Adipocyte (in vitro differentiated cells): ENCODE results near the gene FBXL7.

ENCODE experiments used
- DNase-seq: peaks from one replicate; pipeline ENCODE4 v3.0.0-alpha.2; 2015; ENCODE audit warnings: low read depth
- H3K27me3 ChIP-seq: replicated peaks from 2 replicates; pipeline ENCODE4 v1.7.0; 2013; ENCODE audit warnings: mild to moderate bottlenecking, low read length, moderate library complexity; ENCODE audit not compliant: control insufficient read depth, insufficient read depth
- H3K36me3 ChIP-seq: 2 replicates; pipeline ENCODE4 v1.7.0; 2013; ENCODE audit warnings: low read length, mild to moderate bottlenecking, moderate library complexity; ENCODE audit not compliant: control insufficient read depth, insufficient read depth, severe bottlenecking
- H3K4me1 ChIP-seq: 2 replicates; pipeline ENCODE4 v1.7.0; 2013; ENCODE audit warnings: mild to moderate bottlenecking, low read length, moderate library complexity; ENCODE audit not compliant: control insufficient read depth, insufficient read depth
- H3K4me3 ChIP-seq: 2 replicates; pipeline ENCODE4 v1.7.0; 2013; ENCODE audit warnings: mild to moderate bottlenecking, low read length, moderate library complexity
- H3K9ac ChIP-seq: 2 replicates; pipeline ENCODE4 v1.7.0; 2013; ENCODE audit warnings: mild to moderate bottlenecking, low read length, moderate library complexity
- H3K9me3 ChIP-seq: 2 replicates; pipeline ENCODE4 v1.7.0; 2013; ENCODE audit warnings: mild to moderate bottlenecking, low read length, moderate library complexity; ENCODE audit not compliant: control insufficient read depth

The FBXL7 gene

GRCh38 chr5:15718421-15719179 is 218.6 kb downstream of the FBXL7 start:
- peak overlapping the region; percentile 11 for H3K9ac ChIP-seq
- H3K9me3 ChIP-seq: no peaks in the 10 kb centered on the region

DNA sequence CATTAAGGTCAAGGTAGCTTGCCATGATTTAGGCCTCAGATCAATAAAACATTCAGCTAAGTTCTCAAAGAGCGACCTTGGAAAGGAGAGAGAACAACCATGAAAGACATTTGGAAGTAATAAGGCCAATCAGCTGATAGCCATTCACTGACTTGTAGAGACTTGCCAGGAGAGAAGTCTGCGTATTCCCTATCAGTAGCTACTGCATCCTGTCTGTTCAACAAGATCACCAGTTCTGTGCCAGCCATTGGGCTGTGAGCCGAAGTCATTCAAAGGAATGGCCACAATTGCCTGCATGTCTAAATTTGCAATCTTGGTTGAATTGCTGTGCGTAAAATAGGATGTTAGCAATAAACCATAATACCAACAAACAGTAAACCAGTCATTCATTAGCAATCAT is 219.8 kb downstream of the FBXL7 start:
- DNase-seq: no peak
- Histone ChIP-seq H3K9me3 (peaks cover 1% of the 10 kb centered on the region), H3K4me1 (peaks cover 26% of the 10 kb centered on the region), H3K36me3 (no peaks in the 10 kb centered on the region), H3K9ac (no peak overlapping the region), H3K27me3 (no peaks in the 10 kb centered on the region), H3K4me3 (no peak overlapping the region)

More at GRCh38 chr5:15718421-15719179, 218.6 kb downstream of the FBXL7 start:
- H3K27me3 ChIP-seq: no peaks in the 10 kb centered on the region
- H3K4me3 ChIP-seq: peak overlapping the region; percentile 45
- H3K36me3 ChIP-seq: no peaks in the 10 kb centered on the region
- peak; percentile 44 for DNase-seq
- H3K4me1 ChIP-seq: peaks cover 26% of the 10 kb centered on the region

DNA sequence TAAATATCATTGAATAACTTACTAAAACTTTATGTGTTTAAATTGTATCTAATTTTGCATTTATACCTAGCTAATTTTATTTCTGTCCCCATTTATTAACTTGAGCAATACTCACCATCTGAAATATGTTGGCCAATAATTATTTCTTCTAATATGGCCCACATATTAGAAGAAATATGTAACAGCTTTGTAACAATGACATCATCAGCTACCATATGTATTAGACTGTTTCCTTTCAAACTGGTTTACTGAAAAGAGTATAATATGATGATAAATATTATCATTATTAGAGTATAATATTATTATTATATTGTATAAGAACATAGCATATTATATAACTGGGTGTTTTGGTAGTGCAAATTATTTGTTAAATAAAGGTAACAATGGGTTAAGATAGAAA is 220.5 kb downstream of the FBXL7 start:
- no peaks in the 10 kb centered on the region for H3K36me3 ChIP-seq
- no peak for DNase-seq
- H3K9me3 ChIP-seq: peaks cover 9% of the 10 kb centered on the region
- no peaks in the 10 kb centered on the region for H3K27me3 ChIP-seq
- peaks cover 26% of the 10 kb centered on the region for H3K4me1 ChIP-seq
- H3K4me3 ChIP-seq: no peak overlapping the region
- no peak overlapping the region for H3K9ac ChIP-seq

GRCh38 chr5:15722305-15722704 is 222.3 kb downstream of the FBXL7 start:
- DNase-seq: no peak
- Histone ChIP-seq H3K4me3 (no peak overlapping the region), H3K4me1 (peaks cover 19% of the 10 kb centered on the region), H3K27me3 (no peaks in the 10 kb centered on the region), H3K9me3 (peaks cover 17% of the 10 kb centered on the region), H3K9ac (no peak overlapping the region), H3K36me3 (no peaks in the 10 kb centered on the region)

- DNase-seq: no peak
- H3K36me3 ChIP-seq: no peaks in the 10 kb centered on the region
Measured at GRCh38 chr5:15727375-15727774, 227.4 kb downstream of the FBXL7 start.

GRCh38 chr5:15728811-15729210 is 228.8 kb downstream of the FBXL7 start:
- Histone ChIP-seq H3K27me3 (no peaks in the 10 kb centered on the region), H3K4me3 (peak overlapping the region; percentile 27), H3K9ac (no peak overlapping the region), H3K9me3 (peaks cover 34% of the 10 kb centered on the region), H3K4me1 (no peaks in the 10 kb centered on the region), H3K36me3 (no peaks in the 10 kb centered on the region)
- no peak for DNase-seq

More at GRCh38 chr5:15727375-15727774, 227.4 kb downstream of the FBXL7 start:
- Histone ChIP-seq H3K4me3 (peak overlapping the region; percentile 6), H3K9ac (no peak overlapping the region), H3K27me3 (no peaks in the 10 kb centered on the region), H3K9me3 (peaks cover 34% of the 10 kb centered on the region), H3K4me1 (no peaks in the 10 kb centered on the region)

DNA sequence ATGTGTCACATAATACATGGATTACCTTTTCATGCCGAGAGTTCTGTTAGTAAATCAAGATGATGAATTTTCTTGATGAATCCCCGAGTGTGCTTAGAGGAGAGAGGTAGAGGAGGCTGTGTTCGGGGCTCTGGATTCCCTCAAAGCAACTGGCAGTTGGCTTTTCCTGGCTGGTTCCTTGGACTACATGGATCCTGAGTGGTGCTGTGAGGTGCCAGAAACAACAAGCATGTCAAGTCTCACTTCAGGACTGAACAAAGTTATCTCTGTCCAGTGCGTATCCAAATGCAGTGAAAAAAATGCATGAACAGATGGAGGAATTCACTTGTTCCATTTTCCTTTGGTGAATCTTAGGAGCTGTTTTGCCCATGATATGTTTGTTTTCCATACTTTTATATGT is 231.7 kb downstream of the FBXL7 start:
- H3K36me3 ChIP-seq: no peaks in the 10 kb centered on the region
- no peak overlapping the region for H3K4me3 ChIP-seq
- no peak overlapping the region for H3K9ac ChIP-seq
- DNase-seq: no peak
- H3K9me3 ChIP-seq: peaks cover 22% of the 10 kb centered on the region
- H3K27me3 ChIP-seq: no peaks in the 10 kb centered on the region
- H3K4me1 ChIP-seq: no peaks in the 10 kb centered on the region

DNA sequence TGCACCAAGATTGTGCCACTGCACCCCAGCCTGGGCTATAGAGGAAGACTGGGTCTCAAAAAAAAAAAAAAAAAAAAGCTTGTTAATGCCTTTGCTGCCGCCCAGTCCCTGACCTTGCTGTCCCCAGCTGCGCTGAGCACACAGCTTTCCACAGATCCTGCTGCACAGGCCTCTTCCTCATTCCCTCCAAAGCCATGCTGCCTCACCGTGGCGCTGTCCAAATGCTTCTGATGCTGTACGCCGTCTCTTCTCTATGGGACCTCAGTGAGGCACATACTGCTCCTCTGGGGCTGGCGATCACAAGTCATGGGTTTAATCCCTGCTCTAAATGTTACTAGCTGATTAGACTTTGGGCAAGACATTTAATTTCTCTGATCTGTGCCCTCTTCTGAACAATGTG is 234.1 kb downstream of the FBXL7 start:
- Histone ChIP-seq H3K4me3 (no peak overlapping the region), H3K9ac (no peak overlapping the region), H3K27me3 (no peaks in the 10 kb centered on the region), H3K36me3 (no peaks in the 10 kb centered on the region), H3K9me3 (no peaks in the 10 kb centered on the region), H3K4me1 (peaks cover 12% of the 10 kb centered on the region)
- no peak for DNase-seq

DNA sequence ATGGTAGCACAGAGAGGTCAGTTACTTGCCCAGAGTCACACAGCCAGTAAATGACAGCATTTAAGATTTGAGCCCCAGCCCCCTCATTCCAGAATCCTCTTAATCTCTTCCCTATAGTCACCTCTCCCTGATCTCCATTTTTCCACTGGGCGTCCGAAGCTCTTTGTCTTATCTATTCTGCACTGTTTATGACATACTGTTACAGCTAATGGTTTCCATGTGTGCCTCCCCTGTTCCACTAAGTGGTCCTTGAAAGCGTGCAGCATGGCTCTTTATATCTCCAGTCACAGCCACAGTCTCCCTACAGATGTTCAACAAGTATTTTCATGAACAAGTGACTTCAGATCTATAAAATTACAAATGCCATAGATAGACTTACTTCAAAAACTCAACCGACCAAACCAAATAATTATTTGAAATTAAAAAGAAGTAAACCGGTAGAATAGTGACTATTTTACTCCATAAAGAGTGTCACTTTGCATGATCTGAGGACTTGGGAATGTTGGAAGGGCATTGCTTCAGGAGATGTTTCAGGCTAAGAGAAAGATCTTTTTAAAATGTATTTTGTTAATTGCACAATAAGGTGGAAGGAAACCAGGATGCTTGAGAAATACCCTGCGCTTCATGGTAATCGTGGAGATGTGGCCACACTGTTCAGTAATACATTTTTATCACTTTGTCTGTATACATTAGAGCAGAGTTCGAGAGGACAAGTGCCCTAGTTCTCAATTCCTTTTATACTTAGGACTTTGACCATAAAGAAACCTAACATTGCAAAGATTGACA is 237.2 kb downstream of the FBXL7 start:
- DNase-seq: peak; percentile 66
- Histone ChIP-seq H3K9ac (no peak overlapping the region), H3K4me1 (peaks cover 12% of the 10 kb centered on the region), H3K9me3 (no peaks in the 10 kb centered on the region), H3K36me3 (no peaks in the 10 kb centered on the region), H3K27me3 (no peaks in the 10 kb centered on the region), H3K4me3 (peak overlapping the region; percentile 59)

GRCh38 chr5:15737871-15738664 is 238.1 kb downstream of the FBXL7 start:
- H3K9me3 ChIP-seq: no peaks in the 10 kb centered on the region
- H3K36me3 ChIP-seq: no peaks in the 10 kb centered on the region
- H3K4me1 ChIP-seq: peaks cover 12% of the 10 kb centered on the region
- no peak overlapping the region for H3K9ac ChIP-seq
- peak; percentile 32 for DNase-seq
- peak overlapping the region; percentile 59 for H3K4me3 ChIP-seq
- H3K27me3 ChIP-seq: no peaks in the 10 kb centered on the region

DNA sequence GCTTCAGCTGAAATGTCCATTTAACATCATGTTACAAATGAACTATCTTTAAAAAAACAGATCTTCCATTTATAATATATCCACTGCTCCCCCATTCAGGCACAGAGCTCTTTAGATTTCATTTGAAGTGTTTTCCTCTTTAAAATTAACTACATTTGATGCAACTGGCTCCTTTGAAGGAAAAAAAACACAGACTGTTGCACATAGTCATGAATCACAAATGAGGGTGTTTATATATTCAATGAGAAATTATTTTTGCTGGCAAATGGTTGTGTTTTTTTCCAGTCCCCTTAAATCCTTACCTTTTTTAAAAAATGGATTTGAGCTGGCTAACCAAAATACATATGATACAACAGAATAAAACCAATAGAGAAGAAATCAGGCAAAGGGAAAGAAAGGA is 240.4 kb downstream of the FBXL7 start:
- Histone ChIP-seq H3K9me3 (no peaks in the 10 kb centered on the region), H3K9ac (no peak overlapping the region), H3K4me1 (peaks cover 12% of the 10 kb centered on the region), H3K36me3 (no peaks in the 10 kb centered on the region), H3K4me3 (no peak overlapping the region), H3K27me3 (no peaks in the 10 kb centered on the region)
- no peak for DNase-seq
